SK-N-SH treated with all-trans-retinoic acid at 6 μM for 48 hours (cell line): ENCODE results near the gene PTPRH.

Experiments used
- ATAC-seq: fragments of 200-7000 bp; cut with Tn5 transposase; 3 replicates; pipeline ENCODE4 v1.9.1; 2020; ENCODE audit warnings: mild to moderate bottlenecking, moderate library complexity
- ARNTL ChIP-seq: fragments of 450-650 bp; formaldehyde crosslinking; IDR thresholded peaks from 2 replicates; pipeline ENCODE4 v1.5.0; 2020; ENCODE audit warnings: low read depth, mild to moderate bottlenecking, moderate library complexity, borderline replicate concordance
- CREB5 ChIP-seq: fragments of 250-450 bp; sonication (Bioruptor Pico); IDR thresholded peaks from 2 replicates; pipeline ENCODE4 v1.5.1; 2020; ENCODE audit warnings: low read depth, mild to moderate bottlenecking, moderate library complexity
- CSDC2 ChIP-seq: fragments of 250-450 bp; sonication (Bioruptor Pico); IDR thresholded peaks from 2 replicates; pipeline ENCODE4 v1.5.0; 2020; ENCODE audit warnings: mild to moderate bottlenecking, moderate library complexity
- CSRNP3 ChIP-seq: fragments of 250-450 bp; sonication (Bioruptor Pico); IDR thresholded peaks from 2 replicates; pipeline ENCODE4 v1.5.1; 2021; ENCODE audit warnings: mild to moderate bottlenecking, moderate library complexity
- ESRRG ChIP-seq: fragments of 250-450 bp; sonication (Bioruptor Pico); IDR thresholded peaks from 2 replicates; pipeline ENCODE4 v1.6.1; 2021; ENCODE audit warnings: mild to moderate bottlenecking
- GLIS3 ChIP-seq: fragments of 250-450 bp; sonication (Bioruptor Pico); IDR thresholded peaks from 2 replicates; pipeline ENCODE4 v1.5.0; 2020; ENCODE audit warnings: mild to moderate bottlenecking, moderate library complexity
- ISL1 ChIP-seq: fragments of 250-450 bp; sonication (Bioruptor Pico); IDR thresholded peaks from 2 replicates; pipeline ENCODE4 v2.1.2; 2022; ENCODE audit warnings: mild to moderate bottlenecking, moderate library complexity
- OSR1 ChIP-seq: fragments of 250-450 bp; sonication (Bioruptor Pico); IDR thresholded peaks from 2 replicates; pipeline ENCODE4 v1.8.0; 2022; ENCODE audit warnings: moderate library complexity, mild to moderate bottlenecking, inconsistent platforms
- PATZ1 ChIP-seq: fragments of 250-450 bp; sonication (Bioruptor Pico); IDR thresholded peaks from 2 replicates; pipeline ENCODE4 v1.8.0; 2020; ENCODE audit warnings: mild to moderate bottlenecking, moderate library complexity, borderline replicate concordance
- POU6F1 ChIP-seq: fragments of 250-450 bp; sonication (Bioruptor Pico); IDR thresholded peaks from 2 replicates; pipeline ENCODE4 v1.8.0; 2021; ENCODE audit warnings: low read depth, mild to moderate bottlenecking, moderate library complexity, borderline replicate concordance
- PPARA ChIP-seq: fragments of 250-450 bp; sonication (Bioruptor Pico); IDR thresholded peaks from 2 replicates; pipeline ENCODE4 v1.5.0; 2020; ENCODE audit warnings: mild to moderate bottlenecking, borderline replicate concordance
- RARB ChIP-seq: fragments of 250-450 bp; sonication (Bioruptor Pico); IDR thresholded peaks from 2 replicates; pipeline ENCODE4 v1.8.0; 2021; ENCODE audit warnings: mild to moderate bottlenecking, moderate library complexity
- SNAI2 ChIP-seq: fragments of 250-450 bp; sonication (Bioruptor Pico); IDR thresholded peaks from 2 replicates; pipeline ENCODE4 v1.5.0; 2020; ENCODE audit warnings: mild to moderate bottlenecking, moderate library complexity
- TCF4 ChIP-seq: fragments of 250-450 bp; sonication (Bioruptor Pico); IDR thresholded peaks from 2 replicates; pipeline ENCODE4 v1.8.0; 2021; ENCODE audit warnings: mild to moderate bottlenecking, moderate library complexity, borderline replicate concordance
- TOX ChIP-seq: fragments of 250-450 bp; sonication (Bioruptor Pico); IDR thresholded peaks from 2 replicates; pipeline ENCODE4 v1.8.0; 2021; ENCODE audit warnings: mild to moderate bottlenecking, moderate library complexity, borderline replicate concordance
- TSHZ2 ChIP-seq: fragments of 250-450 bp; sonication (Bioruptor Pico); IDR thresholded peaks from 2 replicates; pipeline ENCODE4 v1.5.0; 2020; ENCODE audit warnings: mild to moderate bottlenecking, moderate library complexity
- ZC3H10 ChIP-seq: fragments of 250-450 bp; sonication (Bioruptor Pico); IDR thresholded peaks from 2 replicates; pipeline ENCODE4 v1.5.1; 2021; ENCODE audit warnings: mild to moderate bottlenecking, moderate library complexity
- ZFP3 ChIP-seq: fragments of 250-450 bp; sonication (Bioruptor Pico); IDR thresholded peaks from 2 replicates; pipeline ENCODE4 v1.5.0; 2020; ENCODE audit warnings: mild to moderate bottlenecking, moderate library complexity
- ZFP30 ChIP-seq: fragments of 450-650 bp; formaldehyde crosslinking; IDR thresholded peaks from 2 replicates; pipeline ENCODE4 v1.5.0; 2022; ENCODE audit warnings: mild to moderate bottlenecking, moderate library complexity
- ZNF565 ChIP-seq: fragments of 450-650 bp; formaldehyde crosslinking; conservative IDR thresholded peaks from 2 replicates; pipeline ENCODE4 v1.5.0; 2020; ENCODE audit warnings: low read depth, mild to moderate bottlenecking, moderate library complexity
- ZNF70 ChIP-seq: fragments of 450-650 bp; formaldehyde crosslinking; IDR thresholded peaks from 2 replicates; pipeline ENCODE4 v1.5.0; 2020; ENCODE audit warnings: mild to moderate bottlenecking, moderate library complexity
- ZNF8 ChIP-seq: fragments of 450-650 bp; formaldehyde crosslinking; IDR thresholded peaks from 2 replicates; pipeline ENCODE4 v1.5.0; 2020; ENCODE audit warnings: mild to moderate bottlenecking, moderate library complexity

Gene PTPRH

GRCh38 chr19:55241143-55241934, 32.0 kb upstream of the PTPRH start:
- TF ChIP-seq CSDC2 (CRISPR knock-in tag): no peak
- no peak for TF ChIP-seq ZNF565 (CRISPR knock-in tag)
- TF ChIP-seq ZFP3 (CRISPR knock-in tag): no peak
- no peak for TF ChIP-seq SNAI2 (CRISPR knock-in tag)
- TF ChIP-seq GLIS3 (CRISPR knock-in tag): no peak
- no peak for TF ChIP-seq TOX (CRISPR knock-in tag)
- TF ChIP-seq OSR1: no peak
- TF ChIP-seq RARB: no peak
- TF ChIP-seq ZNF70 (CRISPR knock-in tag): no peak
- TF ChIP-seq ARNTL (CRISPR knock-in tag): no peak
- ATAC-seq: no peak

- ATAC-seq: no peak
- TF ChIP-seq TSHZ2 (CRISPR knock-in tag) (no peak), OSR1 (no peak), ZC3H10 (CRISPR knock-in tag) (no peak), ESRRG (CRISPR knock-in tag) (no peak), ZNF565 (CRISPR knock-in tag) (no peak), ZNF70 (CRISPR knock-in tag) (no peak), ARNTL (CRISPR knock-in tag) (no peak), CREB5 (CRISPR knock-in tag) (no peak), PATZ1 (CRISPR knock-in tag) (no peak), CSRNP3 (CRISPR knock-in tag) (no peak), ZFP3 (CRISPR knock-in tag) (no peak), TCF4 (CRISPR knock-in tag) (no peak), ZNF8 (CRISPR knock-in tag) (no peak), TOX (CRISPR knock-in tag) (no peak), PPARA (no peak), CSDC2 (CRISPR knock-in tag) (no peak), ZFP30 (CRISPR knock-in tag) (no peak), SNAI2 (CRISPR knock-in tag) (no peak), POU6F1 (CRISPR knock-in tag) (no peak), ISL1 (no peak)
Measured at GRCh38 chr19:55240713-55241020, 31.4 kb upstream of the PTPRH start.
